ENCODE data around the gene FOXD3.

DNA sequence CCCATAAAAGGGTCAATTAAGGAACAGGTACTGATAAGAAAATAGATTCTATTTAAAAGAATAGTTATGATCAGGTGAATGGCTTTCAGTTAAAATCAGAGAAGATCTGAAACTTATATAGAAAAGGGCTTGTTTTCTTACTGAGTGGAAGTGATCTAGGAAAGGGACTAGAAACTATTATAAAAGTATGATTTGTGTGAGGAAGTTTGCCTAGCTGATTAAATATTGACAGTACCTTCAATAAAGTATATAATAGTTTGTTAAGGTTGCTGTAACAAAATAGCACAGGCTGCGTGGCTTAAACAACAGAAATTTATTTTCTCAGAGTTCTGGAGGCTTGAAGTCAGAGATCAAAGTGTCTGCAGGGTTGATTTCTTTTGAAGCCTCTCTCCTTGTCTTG, 39.7 kb downstream of the FOXD3 start:
- TF ChIP-seq, protein P1, sequence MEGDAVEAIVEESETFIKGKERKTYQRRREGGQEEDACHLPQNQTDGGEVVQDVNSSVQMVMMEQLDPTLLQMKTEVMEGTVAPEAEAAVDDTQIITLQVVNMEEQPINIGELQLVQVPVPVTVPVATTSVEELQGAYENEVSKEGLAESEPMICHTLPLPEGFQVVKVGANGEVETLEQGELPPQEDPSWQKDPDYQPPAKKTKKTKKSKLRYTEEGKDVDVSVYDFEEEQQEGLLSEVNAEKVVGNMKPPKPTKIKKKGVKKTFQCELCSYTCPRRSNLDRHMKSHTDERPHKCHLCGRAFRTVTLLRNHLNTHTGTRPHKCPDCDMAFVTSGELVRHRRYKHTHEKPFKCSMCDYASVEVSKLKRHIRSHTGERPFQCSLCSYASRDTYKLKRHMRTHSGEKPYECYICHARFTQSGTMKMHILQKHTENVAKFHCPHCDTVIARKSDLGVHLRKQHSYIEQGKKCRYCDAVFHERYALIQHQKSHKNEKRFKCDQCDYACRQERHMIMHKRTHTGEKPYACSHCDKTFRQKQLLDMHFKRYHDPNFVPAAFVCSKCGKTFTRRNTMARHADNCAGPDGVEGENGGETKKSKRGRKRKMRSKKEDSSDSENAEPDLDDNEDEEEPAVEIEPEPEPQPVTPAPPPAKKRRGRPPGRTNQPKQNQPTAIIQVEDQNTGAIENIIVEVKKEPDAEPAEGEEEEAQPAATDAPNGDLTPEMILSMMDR (IDR thresholded peaks at IDR 0.05) = no peak
- no peak for TF ChIP-seq POLR2A (IDR thresholded peaks at IDR 0.05)
